Naive thymus-derived CD8-positive, alpha-beta T cell (primary cell): Measurements from ENCODE around the gene NTN1. TPM values are rescaled to one million over a fixed set of nuclear protein-coding genes. Genes with fewer than 3 reads are reported as not detected.
A peak's percentile ranks its signal among the peaks of the same experiment; 100 is the strongest.
"Not testable (repeated sequence)": the region's sequence is repeated elsewhere in the genome, so short reads cannot be mapped to it uniquely, and the experiment has no call there.

Experiments used
- ATAC-seq, 2 donors: fragments of 150-1000 bp; cut with Tn5 transposase in 1 of 2; sonication (Bioruptor Pico), chemical (Tn5 transposase) in 1 of 2; 1 replicate in 1 of 2; 2 replicates in 1 of 2; pipeline ENCODE4 v1.10.0; 2021; ENCODE audit warnings: mild to moderate bottlenecking in 2 of 2, moderate library complexity in 2 of 2
- POLR2A ChIA-PET: fragments of 350-600 bp; sonication (Branson Sonifier 250); formaldehyde crosslinking; loops from one replicate; lab custom pipeline; 2021; ENCODE audit warnings: antibody characterized with exemption; lab: Charles Lee
- DNase-seq, 10 donors: peaks; one replicate each; pipeline versions ENCODE4 v3.0.0 to v3.0.0-alpha.2; 2020 to 2022
- H3K27ac Mint-ChIP-seq, 10 donors: one replicate each; pipeline ENCODE4 v1.8.0; 2020 to 2022; ENCODE audit warnings: mild to moderate bottlenecking in 10 of 10, mixed read lengths in 10 of 10, moderate library complexity in 4 of 10, inconsistent platforms in 1 of 10
- H3K27me3 Mint-ChIP-seq, 5 donors: one replicate each; pipeline ENCODE4 v1.8.0; 2021 to 2022; ENCODE audit warnings: mixed read lengths in 5 of 5
- H3K36me3 Mint-ChIP-seq, 3 donors: one replicate each; pipeline ENCODE4 v1.8.0; 2020 to 2022; ENCODE audit warnings: mixed read lengths in 3 of 3, mild to moderate bottlenecking in 2 of 3, inconsistent platforms in 1 of 3
- H3K4me1 Mint-ChIP-seq, 4 donors: one replicate each; pipeline ENCODE4 v1.8.0; 2021 to 2022; ENCODE audit warnings: mixed read lengths in 4 of 4
- H3K4me3 Mint-ChIP-seq, 10 donors: one replicate each; pipeline ENCODE4 v1.8.0; 2020 to 2022; ENCODE audit warnings: mild to moderate bottlenecking in 10 of 10, mixed read lengths in 10 of 10, moderate library complexity in 6 of 10, inconsistent platforms in 1 of 10
- H3K9me3 Mint-ChIP-seq, 9 donors: one replicate each; pipeline ENCODE4 v1.8.0; 2020 to 2022; ENCODE audit warnings: mixed read lengths in 9 of 9, mild to moderate bottlenecking in 3 of 9, inconsistent platforms in 1 of 9, moderate library complexity in 1 of 9
- polyA plus RNA-seq, 3 donors: library from polyadenylated mRNA; unstranded; fragments of 300-500 nt; fragmentation: Illumina TruSeq; gene quantifications; one replicate each; pipeline ENCODE4 v1.2.3, GENCODE V29; 2021
- total RNA-seq, 8 experiments: library from RNA in 2 of 8; stranded (reverse) in 2 of 8; gene quantifications; one replicate each; pipeline ENCODE4 v1.2.3 and lab custom pipeline; 2021 to 2026

The NTN1 gene
- total and polyA plus RNA-seq, 5 experiments from 2014 or later: 0.05 TPM; not detected in 4

- DNase-seq: no peak
- H3K36me3 Mint-ChIP-seq: peaks cover 0 to 10% (median 0%) of the 10 kb centered on the region in 3 donors
- no peak for ATAC-seq
- no peak overlapping the region for H3K27ac Mint-ChIP-seq
- H3K4me1 Mint-ChIP-seq: no peaks in the 10 kb centered on the region
- POLR2A ChIA-PET: no interaction called here
- peaks cover 5 to 14% (median 12%) of the 10 kb centered on the region in 5 donors for H3K27me3 Mint-ChIP-seq
- H3K4me3 Mint-ChIP-seq: no peak overlapping the region
- H3K9me3 Mint-ChIP-seq: peaks cover 0 to 12% (median 0%) of the 10 kb centered on the region in 9 donors
These were observed 84.0 kb downstream of the NTN1 start for GRCh38 chr17:9105068-9105868.

GRCh38 chr17:9106278-9106677, 85.0 kb downstream of the NTN1 start:
- ATAC-seq, POLR2A ChIA-PET: not testable (repeated sequence)
- peaks cover 4 to 10% (median 5%) of the 10 kb centered on the region in 5 donors for H3K27me3 Mint-ChIP-seq

GRCh38 chr17:9107527-9107926, 86.2 kb downstream of the NTN1 start:
- POLR2A ChIA-PET: interaction anchor here (0.6 kb wide), 1 partner anchor 26 kb away, joined by 11 read pairs; no protein-coding TSS in a partner anchor
- ATAC-seq (no peak), DNase-seq (no peak)
- no peak overlapping the region for H3K4me3 Mint-ChIP-seq
- H3K27me3 Mint-ChIP-seq: peaks cover 0 to 3% (median 1%) of the 10 kb centered on the region in 5 donors
- H3K36me3 Mint-ChIP-seq: peaks cover 0 to 3% (median 0%) of the 10 kb centered on the region in 3 donors
- H3K27ac Mint-ChIP-seq: no peak overlapping the region
- no peaks in the 10 kb centered on the region for H3K4me1 Mint-ChIP-seq
- H3K9me3 Mint-ChIP-seq: peaks cover 0 to 2% (median 0%) of the 10 kb centered on the region in 9 donors

More at GRCh38 chr17:9106278-9106677, 85.0 kb downstream of the NTN1 start:
- H3K9me3 Mint-ChIP-seq: peaks cover 0 to 12% (median 0%) of the 10 kb centered on the region in 9 donors
- H3K36me3 Mint-ChIP-seq: peaks cover 0 to 10% (median 0%) of the 10 kb centered on the region in 3 donors
- H3K4me1 Mint-ChIP-seq, H3K4me3 Mint-ChIP-seq, DNase-seq: not testable (repeated sequence)
- H3K27ac Mint-ChIP-seq: peak overlapping the region in 2 of 10 donors; percentile 61 to 65

GRCh38 chr17:9108146-9108545, 86.8 kb downstream of the NTN1 start:
- H3K36me3 Mint-ChIP-seq: no peaks in the 10 kb centered on the region
- POLR2A ChIA-PET: no interaction called here
- no peak for ATAC-seq
- H3K4me3 Mint-ChIP-seq: no peak overlapping the region
- H3K4me1 Mint-ChIP-seq: no peaks in the 10 kb centered on the region
- H3K27ac Mint-ChIP-seq: no peak overlapping the region
- peaks cover 0 to 3% (median 1%) of the 10 kb centered on the region in 5 donors for H3K27me3 Mint-ChIP-seq
- peaks cover 0 to 2% (median 0%) of the 10 kb centered on the region in 9 donors for H3K9me3 Mint-ChIP-seq
- DNase-seq: no peak

- Mint-ChIP-seq H3K4me3 (no peak overlapping the region), H3K36me3 (no peaks in the 10 kb centered on the region), H3K27me3 (peaks cover 0 to 8% (median 0%) of the 10 kb centered on the region in 5 donors), H3K9me3 (no peaks in the 10 kb centered on the region), H3K27ac (no peak overlapping the region), H3K4me1 (peaks cover 0 to 2% (median 0%) of the 10 kb centered on the region in 4 donors)
- ATAC-seq: no peak
- POLR2A ChIA-PET: no interaction called here
- DNase-seq: no peak
These were observed 88.6 kb downstream of the NTN1 start for GRCh38 chr17:9109933-9110332.

GRCh38 chr17:9110501-9110900, 89.2 kb downstream of the NTN1 start:
- peaks cover 0 to 8% (median 0%) of the 10 kb centered on the region in 5 donors for H3K27me3 Mint-ChIP-seq

GRCh38 chr17:9115214-9116191, 94.2 kb downstream of the NTN1 start:
- POLR2A ChIA-PET: no interaction called here
- DNase-seq: peak in 8 of 10 donors; percentile 5 to 41 (median 26)
- peaks cover 0 to 1% (median 0%) of the 10 kb centered on the region in 3 donors for H3K36me3 Mint-ChIP-seq
- H3K4me3 Mint-ChIP-seq: peak overlapping the region; percentile 32 to 78 (median 70)
- peak; percentile 85 to 88 for ATAC-seq
- peaks cover 2 to 15% (median 9%) of the 10 kb centered on the region in 4 donors for H3K4me1 Mint-ChIP-seq
- H3K27ac Mint-ChIP-seq: peak overlapping the region in 2 of 10 donors; percentile 28 to 57
- H3K9me3 Mint-ChIP-seq: peaks cover 0 to 6% (median 3%) of the 10 kb centered on the region in 9 donors
- peaks cover 0 to 7% (median 4%) of the 10 kb centered on the region in 5 donors for H3K27me3 Mint-ChIP-seq

More at GRCh38 chr17:9110501-9110900, 89.2 kb downstream of the NTN1 start:
- Mint-ChIP-seq H3K9me3 (no peaks in the 10 kb centered on the region), H3K4me3 (no peak overlapping the region), H3K4me1 (peaks cover 0 to 7% (median 1%) of the 10 kb centered on the region in 4 donors), H3K36me3 (no peaks in the 10 kb centered on the region), H3K27ac (no peak overlapping the region)
- DNase-seq (no peak), ATAC-seq (no peak)
- POLR2A ChIA-PET: no interaction called here

GRCh38 chr17:9116311-9116835, 95.1 kb downstream of the NTN1 start:
- Mint-ChIP-seq H3K27me3 (peaks cover 0 to 12% (median 4%) of the 10 kb centered on the region in 5 donors), H3K4me3 (peak overlapping the region in 8 of 10 donors; percentile 53 to 79 (median 64)), H3K9me3 (peaks cover 0 to 6% (median 3%) of the 10 kb centered on the region in 9 donors), H3K27ac (peak overlapping the region in 3 of 10 donors; percentile 40 to 57 (median 53)), H3K4me1 (peaks cover 4 to 15% (median 9%) of the 10 kb centered on the region in 4 donors), H3K36me3 (peaks cover 0 to 1% (median 0%) of the 10 kb centered on the region in 3 donors)
- POLR2A ChIA-PET: no interaction called here
- ATAC-seq (no peak), DNase-seq (no peak)

GRCh38 chr17:9116861-9117568, 95.7 kb downstream of the NTN1 start:
- peak overlapping the region in 1 of 10 donors; percentile 57 for H3K27ac Mint-ChIP-seq
- POLR2A ChIA-PET: no interaction called here
- DNase-seq (no peak), ATAC-seq (no peak)
- peak overlapping the region in 2 of 10 donors; percentile 9 to 62 for H3K4me3 Mint-ChIP-seq
- peaks cover 4 to 15% (median 9%) of the 10 kb centered on the region in 4 donors for H3K4me1 Mint-ChIP-seq
- H3K9me3 Mint-ChIP-seq: peaks cover 0 to 6% (median 3%) of the 10 kb centered on the region in 9 donors
- peaks cover 0 to 16% (median 4%) of the 10 kb centered on the region in 5 donors for H3K27me3 Mint-ChIP-seq
- peaks cover 0 to 1% (median 0%) of the 10 kb centered on the region in 3 donors for H3K36me3 Mint-ChIP-seq

- Mint-ChIP-seq H3K27me3 (peaks cover 1 to 19% (median 6%) of the 10 kb centered on the region in 5 donors), H3K27ac (peak overlapping the region in 1 of 10 donors; percentile 11), H3K4me3 (no peak overlapping the region), H3K4me1 (peaks cover 4 to 11% (median 6%) of the 10 kb centered on the region in 4 donors), H3K36me3 (peaks cover 0 to 1% (median 0%) of the 10 kb centered on the region in 3 donors), H3K9me3 (peaks cover 0 to 6% (median 3%) of the 10 kb centered on the region in 9 donors)
- POLR2A ChIA-PET: no interaction called here
- DNase-seq (no peak), ATAC-seq (peak in 1 of 2 donors; percentile 12)
These were observed 99.2 kb downstream of the NTN1 start for GRCh38 chr17:9120471-9120870.

GRCh38 chr17:9121186-9121820, 100.0 kb downstream of the NTN1 start:
- peaks cover 6 to 19% (median 7%) of the 10 kb centered on the region in 5 donors for H3K27me3 Mint-ChIP-seq
- POLR2A ChIA-PET: no interaction called here
- ATAC-seq (no peak), DNase-seq (no peak)
- H3K4me3 Mint-ChIP-seq: no peak overlapping the region
- peaks cover 0 to 6% (median 3%) of the 10 kb centered on the region in 9 donors for H3K9me3 Mint-ChIP-seq
- peaks cover under 1 to 2% (median 2%) of the 10 kb centered on the region in 4 donors for H3K4me1 Mint-ChIP-seq
- peak overlapping the region in 2 of 10 donors; percentile 17 to 48 for H3K27ac Mint-ChIP-seq
- H3K36me3 Mint-ChIP-seq: peaks cover 0 to 1% (median 0%) of the 10 kb centered on the region in 3 donors
